Measurements from ENCODE around the gene TM9SF3.

TM9SF3 gene

GRCh38 chr10:96500519-96500918, 86.3 kb downstream of the TM9SF3 start:
- no peak for DNase-seq (ENCODE audit: insufficient read length, low spot score)
- FAIRE-seq: no peak
- TF ChIP-seq POLR2A (IDR thresholded peaks at IDR 0.05; ENCODE audit: low read depth, low read length): no peak

- TF ChIP-seq POLR2A (IDR thresholded peaks at IDR 0.05; ENCODE audit: low read depth, low read length): no peak
- DNase-seq (ENCODE audit: insufficient read length, low spot score) (no peak), FAIRE-seq (no peak)
Observed at GRCh38 chr10:96500050-96500449, 86.8 kb downstream of the TM9SF3 start.

GRCh38 chr10:96497391-96497790, 89.4 kb downstream of the TM9SF3 start:
- no peak for TF ChIP-seq POLR2A (IDR thresholded peaks at IDR 0.05; ENCODE audit: low read depth, low read length)
- DNase-seq (ENCODE audit: insufficient read length, low spot score) (no peak), FAIRE-seq (no peak)

DNA sequence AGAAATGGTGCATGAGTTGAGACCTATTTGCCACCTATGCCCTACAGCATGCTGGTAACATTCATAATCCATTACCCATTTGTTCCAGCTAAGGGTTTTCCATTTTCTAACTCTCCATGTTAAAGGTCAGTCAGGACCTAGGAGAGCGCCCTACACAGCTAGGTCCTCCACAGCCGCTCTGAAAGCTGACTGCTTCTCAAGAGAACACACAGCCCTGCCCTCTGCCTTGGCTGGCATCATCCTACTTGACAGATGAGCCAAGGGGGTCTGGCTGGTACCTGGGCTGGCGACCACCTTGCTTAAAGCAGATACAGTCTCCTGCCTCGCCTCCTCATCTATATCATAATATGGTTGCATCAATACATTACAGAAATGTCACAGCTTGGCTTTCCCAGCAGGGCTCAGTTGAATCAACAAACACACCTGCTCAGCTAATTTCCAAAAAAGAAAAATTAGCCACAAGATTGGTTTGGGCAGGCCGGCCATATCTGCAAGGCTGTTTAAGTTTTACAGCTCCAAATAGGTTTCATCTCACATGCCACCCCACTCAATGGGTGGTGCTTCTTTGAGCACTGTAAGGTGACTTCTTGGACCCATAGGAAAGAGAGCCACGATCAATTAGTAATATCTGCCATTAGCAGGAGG, 90.4 kb downstream of the TM9SF3 start:
- no peak for TF ChIP-seq POLR2A (IDR thresholded peaks at IDR 0.05; ENCODE audit: low read depth, low read length)
- DNase-seq (ENCODE audit: insufficient read length, low spot score): no peak
- no peak for FAIRE-seq

DNA sequence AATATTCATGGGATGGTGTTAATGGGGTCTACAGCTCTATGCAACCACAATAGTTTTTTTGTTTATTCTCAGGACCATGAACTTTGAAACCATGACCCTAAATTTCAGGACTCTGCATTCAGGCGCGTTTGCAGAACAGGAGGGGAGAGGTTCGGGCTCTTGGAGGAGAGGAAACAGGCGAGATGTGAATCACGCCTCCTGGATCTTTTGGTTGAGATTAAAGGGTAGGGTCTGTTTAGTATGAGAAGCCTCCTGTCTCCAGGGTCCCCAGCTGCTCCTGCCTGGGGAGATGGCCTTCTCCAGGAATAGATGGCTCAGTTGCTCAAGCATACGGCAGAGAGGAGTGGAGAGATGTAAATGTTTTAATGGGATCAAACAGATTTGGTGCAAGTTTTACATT, 91.3 kb downstream of the TM9SF3 start:
- DNase-seq (ENCODE audit: insufficient read length, low spot score): no peak
- FAIRE-seq: no peak
- no peak for TF ChIP-seq POLR2A (IDR thresholded peaks at IDR 0.05; ENCODE audit: low read depth, low read length)

DNA sequence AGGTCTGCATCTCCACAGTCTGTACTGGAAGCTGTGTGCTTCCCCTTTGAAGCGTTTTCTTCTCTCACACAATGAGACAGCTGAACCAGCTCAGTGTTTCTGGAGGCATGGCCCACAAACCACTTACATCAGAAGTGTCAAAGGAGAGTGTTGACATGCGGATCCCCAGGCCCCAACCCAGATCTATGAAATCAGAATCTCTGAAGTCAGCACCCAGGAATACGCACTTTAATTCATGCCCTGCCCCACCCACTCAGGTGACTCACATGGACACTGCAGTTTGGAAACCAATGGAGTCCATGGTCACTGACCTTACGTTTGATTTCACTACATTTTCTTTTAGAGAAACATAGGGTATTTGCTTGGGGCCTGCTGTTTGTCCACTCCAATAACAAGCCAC, 92.1 kb downstream of the TM9SF3 start:
- TF ChIP-seq POLR2A (IDR thresholded peaks at IDR 0.05; ENCODE audit: low read depth, low read length): no peak
- no peak for FAIRE-seq
- DNase-seq (ENCODE audit: insufficient read length, low spot score): no peak

- FAIRE-seq (no peak), DNase-seq (ENCODE audit: insufficient read length, low spot score) (no peak)
- TF ChIP-seq POLR2A (IDR thresholded peaks at IDR 0.05; ENCODE audit: low read depth, low read length): no peak
Observed at GRCh38 chr10:96493871-96494525, 92.8 kb downstream of the TM9SF3 start.

- DNase-seq (ENCODE audit: insufficient read length, low spot score) (no peak), FAIRE-seq (no peak)
- TF ChIP-seq POLR2A (IDR thresholded peaks at IDR 0.05; ENCODE audit: low read depth, low read length): no peak
Observed at GRCh38 chr10:96493254-96493653, 93.6 kb downstream of the TM9SF3 start.

GRCh38 chr10:96491303-96491702, 95.5 kb downstream of the TM9SF3 start:
- DNase-seq (ENCODE audit: insufficient read length, low spot score): no peak
- TF ChIP-seq POLR2A (IDR thresholded peaks at IDR 0.05; ENCODE audit: low read depth, low read length): no peak
- FAIRE-seq: no peak

- TF ChIP-seq POLR2A (IDR thresholded peaks at IDR 0.05; ENCODE audit: low read depth, low read length): no peak
- no peak for DNase-seq (ENCODE audit: insufficient read length, low spot score)
- no peak for FAIRE-seq
Observed at GRCh38 chr10:96488161-96488935, 98.5 kb downstream of the TM9SF3 start.

- FAIRE-seq: no peak
- DNase-seq (ENCODE audit: insufficient read length, low spot score): no peak
- TF ChIP-seq POLR2A (IDR thresholded peaks at IDR 0.05; ENCODE audit: low read depth, low read length): no peak
Observed at GRCh38 chr10:96482815-96483588, 103.8 kb downstream of the TM9SF3 start.

DNA sequence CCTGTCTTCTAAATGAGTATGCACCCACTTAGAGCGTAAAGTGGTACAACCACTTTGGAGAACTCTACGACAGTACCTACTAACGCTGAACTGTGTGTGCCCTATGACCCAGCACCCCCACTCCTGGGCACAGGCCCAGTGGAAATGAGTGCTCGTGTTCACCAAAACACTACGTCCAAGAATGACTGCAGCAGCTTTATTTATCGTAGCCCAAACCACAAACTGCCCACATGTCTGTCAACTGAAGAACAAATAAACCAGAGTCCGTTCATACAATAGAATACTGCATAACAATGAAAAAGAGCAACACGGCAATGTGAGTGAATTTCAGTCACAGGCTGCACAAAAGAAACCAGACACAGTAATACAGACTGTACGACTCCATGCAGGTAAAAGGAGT, 108.5 kb downstream of the TM9SF3 start:
- TF ChIP-seq POLR2A (IDR thresholded peaks at IDR 0.05; ENCODE audit: low read depth, low read length): no peak
- FAIRE-seq (no peak), DNase-seq (ENCODE audit: insufficient read length, low spot score) (no peak)

- DNase-seq (ENCODE audit: insufficient read length, low spot score) (no peak), FAIRE-seq (no peak)
- TF ChIP-seq POLR2A (IDR thresholded peaks at IDR 0.05; ENCODE audit: low read depth, low read length): no peak
Observed at GRCh38 chr10:96473866-96474265, 112.9 kb downstream of the TM9SF3 start.
